Stimulated activated naive B cell treated with anti-CD40 and anti-IgM and Interleukin-4, amounts not matched to agents 10 μg/mL and 1 μg/mL and 100 μg/mL, for 72 hours (primary cell): ENCODE results near the gene RAD52.
"Not testable (repeated sequence)": the region's sequence is repeated elsewhere in the genome, so short reads cannot be mapped to it uniquely, and the experiment has no call there.

ENCODE experiments used
- ATAC-seq, 2 donors: fragments of 150-1000 bp; cut with Tn5 transposase; replicated peaks; 2 replicates each; pipeline ENCODE4 v1.10.0; 2021; ENCODE audit warnings: moderate library complexity in 1 of 2
- DNase-seq: peaks from one replicate; pipeline ENCODE4 v3.0.0; 2021
- H3K27ac Mint-ChIP-seq: one replicate; pipeline ENCODE4 v1.8.0; 2022; ENCODE audit warnings: mild to moderate bottlenecking, mixed read lengths
- H3K27me3 Mint-ChIP-seq, 2 donors: one replicate each; pipeline ENCODE4 v1.8.0; 2022; ENCODE audit warnings: mixed read lengths in 2 of 2
- H3K36me3 Mint-ChIP-seq, 2 donors: one replicate each; pipeline ENCODE4 v1.8.0; 2022; ENCODE audit warnings: mixed read lengths in 2 of 2, mild to moderate bottlenecking in 1 of 2
- H3K4me1 Mint-ChIP-seq, 2 donors: one replicate each; pipeline ENCODE4 v1.8.0; 2022; ENCODE audit warnings: mixed read lengths in 2 of 2, mild to moderate bottlenecking in 1 of 2
- H3K4me3 Mint-ChIP-seq, 2 donors: one replicate each; pipeline ENCODE4 v1.8.0; 2022; ENCODE audit warnings: mild to moderate bottlenecking in 2 of 2, mixed read lengths in 2 of 2, moderate library complexity in 1 of 2
- H3K9me3 Mint-ChIP-seq, 2 donors: one replicate each; pipeline ENCODE4 v1.8.0; 2022; ENCODE audit warnings: mixed read lengths in 2 of 2, mild to moderate bottlenecking in 1 of 2

The RAD52 gene

GRCh38 chr12:946631-947030, 2.9 kb downstream of the RAD52 start:
- H3K36me3 Mint-ChIP-seq: peaks cover 26 to 39% of the 10 kb centered on the region in 2 donors
- H3K27me3 Mint-ChIP-seq: no peaks in the 10 kb centered on the region
- ATAC-seq: no peak
- H3K27ac Mint-ChIP-seq: peak overlapping the region; percentile 14
- peaks cover 16 to 40% of the 10 kb centered on the region in 2 donors for H3K4me1 Mint-ChIP-seq
- no peak overlapping the region for H3K4me3 Mint-ChIP-seq
- no peaks in the 10 kb centered on the region for H3K9me3 Mint-ChIP-seq
- DNase-seq: no peak

- Mint-ChIP-seq H3K4me1 (peaks cover 16 to 40% of the 10 kb centered on the region in 2 donors), H3K27me3 (no peaks in the 10 kb centered on the region), H3K4me3 (no peak overlapping the region), H3K36me3 (peaks cover 26 to 39% of the 10 kb centered on the region in 2 donors), H3K9me3 (no peaks in the 10 kb centered on the region), H3K27ac (no peak overlapping the region)
- DNase-seq (no peak), ATAC-seq (no peak)
Measured at GRCh38 chr12:946212-946611, 3.3 kb downstream of the RAD52 start.

GRCh38 chr12:944211-944610, 5.3 kb downstream of the RAD52 start:
- no peak for ATAC-seq
- no peaks in the 10 kb centered on the region for H3K9me3 Mint-ChIP-seq
- peaks cover 17 to 38% of the 10 kb centered on the region in 2 donors for H3K4me1 Mint-ChIP-seq
- H3K4me3 Mint-ChIP-seq: no peak overlapping the region
- H3K27ac Mint-ChIP-seq: no peak overlapping the region
- no peaks in the 10 kb centered on the region for H3K27me3 Mint-ChIP-seq
- peaks cover 40 to 56% of the 10 kb centered on the region in 2 donors for H3K36me3 Mint-ChIP-seq
- DNase-seq: no peak

GRCh38 chr12:943051-943450, 6.4 kb downstream of the RAD52 start:
- H3K27ac Mint-ChIP-seq: no peak overlapping the region
- DNase-seq (no peak), ATAC-seq (no peak)
- peaks cover 39 to 57% of the 10 kb centered on the region in 2 donors for H3K36me3 Mint-ChIP-seq
- peaks cover 12 to 29% of the 10 kb centered on the region in 2 donors for H3K4me1 Mint-ChIP-seq
- no peaks in the 10 kb centered on the region for H3K27me3 Mint-ChIP-seq
- no peaks in the 10 kb centered on the region for H3K9me3 Mint-ChIP-seq
- no peak overlapping the region for H3K4me3 Mint-ChIP-seq

- peaks cover 32 to 42% of the 10 kb centered on the region in 2 donors for H3K36me3 Mint-ChIP-seq
- H3K9me3 Mint-ChIP-seq: no peaks in the 10 kb centered on the region
- no peak for ATAC-seq
- no peak overlapping the region for H3K4me3 Mint-ChIP-seq
- no peaks in the 10 kb centered on the region for H3K27me3 Mint-ChIP-seq
- peaks cover 1 to 3% of the 10 kb centered on the region in 2 donors for H3K4me1 Mint-ChIP-seq
- no peak overlapping the region for H3K27ac Mint-ChIP-seq
- no peak for DNase-seq
Measured at GRCh38 chr12:938810-939209, 10.7 kb downstream of the RAD52 start.

GRCh38 chr12:936377-937345, 12.8 kb downstream of the RAD52 start:
- no peak overlapping the region for H3K4me3 Mint-ChIP-seq
- H3K36me3 Mint-ChIP-seq: peaks cover 26 to 40% of the 10 kb centered on the region in 2 donors
- H3K4me1 Mint-ChIP-seq: peaks cover 0 to 1% of the 10 kb centered on the region in 2 donors
- no peak for ATAC-seq
- H3K9me3 Mint-ChIP-seq: no peaks in the 10 kb centered on the region
- no peak for DNase-seq
- H3K27me3 Mint-ChIP-seq: no peaks in the 10 kb centered on the region
- no peak overlapping the region for H3K27ac Mint-ChIP-seq

GRCh38 chr12:935891-936290, 13.6 kb downstream of the RAD52 start:
- H3K4me1 Mint-ChIP-seq, ATAC-seq, DNase-seq, H3K27ac Mint-ChIP-seq, H3K27me3 Mint-ChIP-seq, H3K9me3 Mint-ChIP-seq, H3K4me3 Mint-ChIP-seq: not testable (repeated sequence)
- peaks cover 34 to 46% of the 10 kb centered on the region in 2 donors for H3K36me3 Mint-ChIP-seq

- H3K4me3 Mint-ChIP-seq: no peak overlapping the region
- ATAC-seq (no peak), DNase-seq (no peak)
- no peaks in the 10 kb centered on the region for H3K4me1 Mint-ChIP-seq
- H3K27ac Mint-ChIP-seq: peak overlapping the region; percentile 14
- no peaks in the 10 kb centered on the region for H3K9me3 Mint-ChIP-seq
- no peaks in the 10 kb centered on the region for H3K27me3 Mint-ChIP-seq
- peaks cover 31 to 35% of the 10 kb centered on the region in 2 donors for H3K36me3 Mint-ChIP-seq
Measured at GRCh38 chr12:931591-931990, 17.9 kb downstream of the RAD52 start.

- Mint-ChIP-seq H3K9me3 (no peaks in the 10 kb centered on the region), H3K27ac (no peak overlapping the region), H3K4me3 (no peak overlapping the region), H3K4me1 (no peaks in the 10 kb centered on the region), H3K36me3 (peaks cover 33 to 39% of the 10 kb centered on the region in 2 donors), H3K27me3 (no peaks in the 10 kb centered on the region)
- DNase-seq: no peak
- ATAC-seq: no peak
Measured at GRCh38 chr12:931060-931459, 18.4 kb downstream of the RAD52 start.

- ATAC-seq (no peak), DNase-seq (no peak)
- Mint-ChIP-seq H3K4me1 (no peaks in the 10 kb centered on the region), H3K9me3 (no peaks in the 10 kb centered on the region), H3K36me3 (peaks cover 47 to 48% of the 10 kb centered on the region in 2 donors), H3K27ac (peak overlapping the region; percentile 47), H3K27me3 (no peaks in the 10 kb centered on the region), H3K4me3 (no peak overlapping the region)
Measured at GRCh38 chr12:926641-927040, 22.9 kb downstream of the RAD52 start.

- Mint-ChIP-seq H3K27ac (no peak overlapping the region), H3K36me3 (peaks cover 53 to 54% of the 10 kb centered on the region in 2 donors), H3K27me3 (no peaks in the 10 kb centered on the region), H3K4me3 (no peak overlapping the region), H3K4me1 (no peaks in the 10 kb centered on the region), H3K9me3 (no peaks in the 10 kb centered on the region)
- DNase-seq (no peak), ATAC-seq (no peak)
Measured at GRCh38 chr12:922285-922684, 27.2 kb downstream of the RAD52 start.

- peaks cover 55 to 56% of the 10 kb centered on the region in 2 donors for H3K36me3 Mint-ChIP-seq
- no peak overlapping the region for H3K4me3 Mint-ChIP-seq
- ATAC-seq: no peak
- H3K4me1 Mint-ChIP-seq: peaks cover 3 to 10% of the 10 kb centered on the region in 2 donors
- no peaks in the 10 kb centered on the region for H3K9me3 Mint-ChIP-seq
- H3K27me3 Mint-ChIP-seq: no peaks in the 10 kb centered on the region
- DNase-seq: no peak
- H3K27ac Mint-ChIP-seq: peak overlapping the region; percentile 48
Measured at GRCh38 chr12:920676-921075, 28.8 kb downstream of the RAD52 start.

GRCh38 chr12:916712-917445, 32.6 kb downstream of the RAD52 start:
- Mint-ChIP-seq H3K9me3 (no peaks in the 10 kb centered on the region), H3K27ac (peak overlapping the region; percentile 33), H3K4me3 (no peak overlapping the region), H3K36me3 (peaks cover 52 to 62% of the 10 kb centered on the region in 2 donors), H3K27me3 (no peaks in the 10 kb centered on the region), H3K4me1 (peaks cover 9 to 25% of the 10 kb centered on the region in 2 donors)
- DNase-seq: no peak
- ATAC-seq: no peak

- Mint-ChIP-seq H3K9me3 (no peaks in the 10 kb centered on the region), H3K4me1 (peaks cover 9 to 25% of the 10 kb centered on the region in 2 donors), H3K36me3 (peaks cover 49 to 59% of the 10 kb centered on the region in 2 donors), H3K27me3 (no peaks in the 10 kb centered on the region), H3K27ac (peak overlapping the region; percentile 93), H3K4me3 (peak overlapping the region; percentile 42 to 77)
- ATAC-seq (peak; percentile 45 to 46), DNase-seq (peak; percentile 4)
Measured at GRCh38 chr12:916240-916639, 33.3 kb downstream of the RAD52 start.
